GM19395 (cell line): ENCODE data around the gene AQP10.
A peak's percentile ranks its signal among the peaks of the same experiment; 100 is the strongest.
"Not testable (repeated sequence)": the region's sequence is repeated elsewhere in the genome, so short reads cannot be mapped to it uniquely, and the experiment has no call there.

ENCODE experiments used
- ATAC-seq: cut with Tn5 transposase; IDR thresholded peaks from one replicate; pipeline ENCODE4 v1.9.1; 2021; ENCODE audit warnings: mild to moderate bottlenecking, moderate library complexity; ENCODE audit not compliant: unreplicated experiment

Gene AQP10

GRCh38 chr1:154320882-154321608, at the start of gene AQP10:
AQP10 (plus strand) TSS chr1:154321093; CDS start chr1:154321156, 63 bp downstream.
- no peak for ATAC-seq

GRCh38 chr1:154272217-154272998, 48.5 kb upstream of the AQP10 start, which contains the start of gene HAX1:
HAX1 (plus strand) TSS chr1:154272629; CDS start chr1:154272724, 95 bp downstream.
- ATAC-seq = peak; percentile 82

- no peak for ATAC-seq
Observed at GRCh38 chr1:154272999-154273563, 47.8 kb upstream of the AQP10 start.

- no peak for ATAC-seq
Observed at GRCh38 chr1:154276797-154277196, 44.1 kb upstream of the AQP10 start.

- not testable (repeated sequence) for ATAC-seq
Observed at GRCh38 chr1:154287591-154287990, 33.3 kb upstream of the AQP10 start.

- ATAC-seq = no peak
Observed at GRCh38 chr1:154288661-154289060, 32.2 kb upstream of the AQP10 start.

GRCh38 chr1:154290921-154291320, 30.0 kb upstream of the AQP10 start:
- no peak for ATAC-seq

- ATAC-seq = no peak
Observed at GRCh38 chr1:154295408-154296235, 25.3 kb upstream of the AQP10 start.

- no peak for ATAC-seq
Observed at GRCh38 chr1:154301582-154301981, 19.3 kb upstream of the AQP10 start.

GRCh38 chr1:154304664-154305337, 16.1 kb upstream of the AQP10 start:
- no peak for ATAC-seq

- ATAC-seq = no peak
Observed at GRCh38 chr1:154306151-154306550, 14.7 kb upstream of the AQP10 start.

- ATAC-seq = not testable (repeated sequence)
Observed at GRCh38 chr1:154307670-154308270, 13.1 kb upstream of the AQP10 start.

GRCh38 chr1:154309136-154309535, 11.8 kb upstream of the AQP10 start:
- ATAC-seq = not testable (repeated sequence)

- not testable (repeated sequence) for ATAC-seq
Observed at GRCh38 chr1:154312229-154313065, 8.4 kb upstream of the AQP10 start.

GRCh38 chr1:154313066-154313356, 7.9 kb upstream of the AQP10 start:
- ATAC-seq = no peak

GRCh38 chr1:154314226-154314625, 6.7 kb upstream of the AQP10 start:
- ATAC-seq = not testable (repeated sequence)

GRCh38 chr1:154316704-154317103, 4.2 kb upstream of the AQP10 start:
- ATAC-seq = no peak

- ATAC-seq = no peak
Observed at GRCh38 chr1:154318386-154318785, 2.5 kb upstream of the AQP10 start.

GRCh38 chr1:154321609-154321934, 679 bp downstream of the AQP10 start:
- not testable (repeated sequence) for ATAC-seq
